Fibroblast of the conjunctiva (primary cell): ENCODE results near the gene XRCC1.
"Not testable (repeated sequence)": the region's sequence is repeated elsewhere in the genome, so short reads cannot be mapped to it uniquely, and the experiment has no call there.

Source experiments
- DNase-seq: peaks from one replicate; pipeline ENCODE4 v3.0.0-alpha.2; 2010; ENCODE audit warnings: low read depth

Gene XRCC1

DNA sequence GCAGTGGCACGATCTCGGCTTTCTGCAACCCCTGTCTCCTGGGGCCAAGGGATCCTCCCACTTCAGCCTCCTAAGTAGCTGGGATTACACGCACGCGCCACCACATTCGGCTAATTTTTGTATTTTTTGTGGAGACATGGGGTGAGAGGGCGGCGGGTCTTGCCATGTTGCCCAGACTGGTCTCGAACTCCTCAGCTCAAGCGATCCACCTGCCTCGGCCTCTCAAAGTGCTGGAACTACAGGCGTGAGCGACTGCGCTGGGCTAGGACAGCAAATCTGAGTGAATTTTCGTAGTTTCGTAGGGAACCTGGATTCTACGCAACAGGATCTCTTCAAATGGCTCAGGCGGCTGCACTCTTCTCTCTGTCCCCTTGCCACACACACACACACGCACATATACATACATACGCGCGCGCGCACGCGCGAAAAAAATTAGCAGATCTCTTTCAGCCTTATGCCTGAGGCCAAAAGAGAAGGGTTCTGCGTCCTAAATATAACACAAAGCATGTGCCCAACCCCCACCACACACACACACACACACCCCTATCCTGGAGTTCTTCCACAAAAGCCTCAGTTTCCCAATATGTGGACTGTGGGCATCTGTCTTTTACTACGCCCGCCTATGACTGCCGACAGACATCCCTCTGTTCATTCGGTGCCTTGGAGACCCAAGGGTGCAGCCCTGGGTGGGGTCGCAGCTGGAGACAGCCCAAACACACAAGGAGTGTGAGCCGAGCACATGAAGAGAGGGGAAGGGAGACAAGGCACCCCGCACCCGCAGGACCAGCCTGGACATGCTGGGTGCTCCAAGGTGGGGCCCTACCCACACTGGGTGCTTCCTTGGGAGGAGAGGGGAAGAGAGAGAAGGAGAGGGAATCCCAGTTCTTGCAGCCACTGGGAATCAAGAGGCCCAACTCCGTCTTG, 890 bp upstream of the XRCC1 start:
- DNase-seq, result no peak

DNA sequence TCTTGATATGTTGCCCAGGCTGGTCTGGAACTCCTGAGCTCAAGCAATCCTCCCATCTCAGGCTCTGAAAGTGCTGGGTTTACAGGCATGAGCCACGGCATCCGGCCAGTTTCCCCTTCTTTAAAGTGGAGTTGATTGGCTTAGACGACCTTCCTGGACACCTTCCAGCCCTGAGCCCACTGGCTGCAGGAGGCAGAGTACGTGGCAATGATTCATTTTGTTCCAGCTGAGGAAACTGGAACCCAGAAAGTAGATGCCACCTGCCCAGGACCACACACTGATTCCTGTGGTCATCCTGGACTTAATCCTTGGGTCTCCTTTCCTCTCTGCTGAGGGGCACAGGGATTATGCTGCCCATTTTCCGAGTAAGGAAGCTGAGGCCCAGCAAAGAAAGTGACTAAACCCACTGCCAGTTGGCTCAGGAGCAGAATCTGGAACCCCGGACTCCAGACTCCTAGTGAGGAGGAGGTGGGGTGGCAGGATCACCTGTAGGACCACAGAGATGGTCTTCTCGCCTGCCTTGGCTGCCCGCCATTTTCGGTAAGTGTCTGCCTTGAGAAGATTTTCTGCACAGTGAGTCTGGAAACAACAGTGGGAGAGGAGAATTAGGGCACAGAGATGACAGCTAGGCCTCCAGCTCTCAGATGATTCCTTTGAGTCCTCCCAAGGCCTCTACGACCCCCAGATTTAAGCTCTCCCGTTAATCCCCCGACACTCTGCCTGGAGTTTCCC, 737 bp downstream of the XRCC1 start:
- no peak for DNase-seq

DNA sequence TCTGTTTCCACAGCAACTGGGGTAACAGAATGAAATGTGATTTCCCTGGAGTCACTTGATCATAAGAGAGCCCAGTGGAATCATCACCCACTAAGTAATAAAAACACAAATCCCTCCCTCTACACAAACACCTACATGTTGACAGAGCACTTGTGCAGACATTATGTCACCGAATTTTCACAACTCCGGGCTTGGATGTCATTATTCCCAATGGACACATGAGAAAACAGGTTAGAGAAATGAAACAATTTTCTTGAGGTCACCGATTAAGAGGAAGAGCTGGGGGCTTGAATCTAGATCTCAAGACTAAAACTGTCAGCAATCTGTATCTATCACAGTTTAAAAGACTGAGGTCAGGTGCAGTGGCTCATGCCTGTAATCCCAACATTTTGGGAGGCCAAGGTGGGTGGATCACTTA, 3.1 kb downstream of the XRCC1 start:
- no peak for DNase-seq

DNA sequence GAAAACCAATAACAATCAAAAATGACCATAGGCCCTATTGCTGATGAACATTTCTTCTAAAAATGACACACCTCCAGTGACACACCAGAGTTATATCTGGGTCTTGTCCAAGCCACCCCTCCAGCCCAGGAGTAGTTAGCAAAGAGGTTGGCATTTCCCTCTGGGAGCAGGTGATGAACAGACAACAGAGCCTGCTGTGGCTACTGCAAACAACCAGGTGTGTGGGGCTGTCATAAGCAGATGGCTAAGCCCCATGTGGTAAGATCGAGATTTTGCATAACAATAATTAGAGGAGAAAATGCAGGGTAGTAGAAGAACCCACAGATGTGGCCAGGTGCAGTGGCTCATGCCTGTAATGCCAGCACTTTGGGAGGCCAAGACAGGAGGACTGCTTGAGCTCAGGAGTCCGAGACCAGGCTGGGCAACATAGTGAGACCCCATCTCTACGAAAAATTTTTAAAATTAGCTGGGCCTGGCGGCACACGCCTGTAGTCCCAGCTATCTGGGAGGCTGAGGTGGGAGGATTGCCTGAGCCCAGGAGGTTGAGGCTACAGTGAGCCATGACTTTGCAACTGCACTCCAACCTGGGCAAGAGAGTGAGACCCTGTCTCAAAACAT, 5.0 kb downstream of the XRCC1 start:
- DNase-seq, result no peak

DNA sequence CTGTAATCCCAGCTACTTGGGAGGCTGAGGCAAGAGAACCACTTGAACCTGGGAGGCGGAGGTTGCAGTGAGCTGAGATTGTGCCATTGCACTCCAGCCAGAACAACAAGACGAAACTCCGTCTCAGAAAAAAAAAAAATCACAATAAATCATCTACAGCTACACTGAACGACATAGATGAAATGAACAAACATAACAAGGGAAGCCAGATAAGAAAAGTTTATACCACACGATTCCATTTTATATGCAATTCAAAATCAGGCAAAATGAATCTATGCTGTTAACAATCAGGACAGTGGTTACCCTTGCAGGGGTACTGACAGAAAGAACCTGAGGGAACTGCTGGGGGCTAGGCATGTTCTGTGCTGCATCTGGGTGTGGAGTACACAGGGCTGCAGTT, 5.7 kb downstream of the XRCC1 start:
- DNase-seq, result no peak

DNA sequence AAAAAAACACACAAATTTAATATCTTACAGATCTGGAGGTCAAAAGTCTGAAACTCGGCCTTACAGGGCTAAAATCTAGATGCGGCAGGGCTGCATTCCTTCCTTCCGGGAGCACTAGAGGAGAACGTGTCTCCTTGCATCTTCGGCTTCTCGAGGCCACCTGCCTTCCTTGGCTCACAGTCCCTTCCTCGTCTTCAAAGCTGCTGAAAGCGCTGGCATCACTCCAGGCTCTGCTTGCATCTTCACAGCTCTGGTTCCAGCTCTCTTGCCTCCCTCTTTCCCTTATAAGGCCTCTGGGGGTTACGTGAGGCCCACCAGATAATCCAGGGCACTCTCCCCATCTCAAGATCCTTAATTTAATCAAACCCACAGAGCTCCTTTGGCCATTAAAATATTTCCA, 10.5 kb downstream of the XRCC1 start:
- DNase-seq, result no peak

DNA sequence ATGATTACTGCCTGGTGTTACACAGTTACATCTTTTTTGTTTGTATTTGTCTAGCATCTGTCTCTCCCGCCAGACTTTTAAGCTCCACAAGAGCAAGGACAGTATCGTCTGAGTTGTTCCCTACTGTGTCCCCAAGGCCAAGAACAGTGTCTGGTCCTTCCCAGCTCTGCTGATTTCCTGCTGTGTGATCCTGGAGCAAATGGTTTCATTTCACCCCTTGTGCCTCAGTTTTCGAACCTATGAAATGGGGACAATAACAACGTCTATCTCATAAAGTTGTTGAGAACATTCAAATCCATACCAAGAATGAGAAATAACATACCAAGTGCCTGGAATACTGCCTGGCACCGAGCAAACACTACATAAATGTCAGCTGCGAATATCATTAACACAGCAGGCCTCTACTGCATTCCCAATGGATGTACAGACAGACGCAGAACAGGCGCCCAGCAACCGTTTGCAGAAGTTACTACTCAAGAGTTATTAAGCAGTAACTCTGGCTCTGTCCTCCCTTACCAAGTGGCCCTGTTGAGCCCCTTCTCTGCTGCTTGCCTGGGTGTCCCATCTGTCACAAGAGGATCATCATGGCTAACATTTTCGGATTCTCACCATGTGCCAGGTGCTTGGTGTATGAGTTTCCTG, 11.4 kb downstream of the XRCC1 start:
- DNase-seq, result no peak

DNA sequence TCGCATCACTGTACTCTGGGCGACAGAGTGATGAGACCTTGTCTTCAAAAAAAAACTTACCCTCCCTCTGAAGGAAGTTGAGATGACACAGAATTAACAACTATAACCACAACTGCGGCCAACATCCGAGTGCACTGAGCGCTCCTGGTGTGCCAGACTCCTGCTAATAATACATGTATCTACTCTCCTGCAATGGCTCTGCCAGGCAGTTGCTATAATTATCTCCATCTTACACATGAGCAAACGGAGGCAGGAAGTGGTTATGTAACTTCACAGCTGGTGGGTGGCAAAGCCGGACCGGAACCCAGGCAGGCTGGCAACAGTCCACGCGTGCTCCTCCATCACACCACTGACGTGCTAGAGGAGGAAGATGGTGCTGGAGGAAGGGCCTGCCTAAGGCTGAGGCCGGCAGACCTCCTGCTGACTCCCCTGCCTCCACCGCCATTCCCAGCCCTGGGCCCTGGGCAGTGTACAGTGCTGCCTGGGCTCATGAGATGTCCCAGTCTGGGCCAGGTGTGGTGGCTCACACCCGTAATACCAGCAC, 12.6 kb downstream of the XRCC1 start:
- DNase-seq, result no peak

DNA sequence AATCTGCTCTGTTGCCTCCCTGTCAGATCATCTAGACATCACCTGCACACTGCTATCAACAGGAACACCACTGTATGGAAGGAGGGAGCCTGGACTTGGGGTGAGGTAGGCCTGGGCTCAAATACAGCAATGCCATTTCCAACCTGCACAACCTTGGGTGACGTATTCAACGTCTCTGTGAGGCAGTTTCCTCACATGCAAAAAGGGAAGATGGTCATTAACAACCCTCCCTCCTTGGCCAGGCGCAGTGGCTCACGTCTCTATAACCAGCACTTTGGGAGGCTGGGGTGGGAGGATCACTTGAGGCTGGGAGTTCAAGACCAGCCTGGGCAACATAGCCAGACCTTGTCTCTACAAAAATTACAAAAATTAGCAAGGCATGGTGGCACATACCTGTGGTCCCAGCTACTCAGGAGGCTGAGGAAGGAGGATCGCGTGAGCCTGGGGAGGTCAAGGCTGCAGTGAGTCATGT, 13.1 kb downstream of the XRCC1 start:
- no peak for DNase-seq

DNA sequence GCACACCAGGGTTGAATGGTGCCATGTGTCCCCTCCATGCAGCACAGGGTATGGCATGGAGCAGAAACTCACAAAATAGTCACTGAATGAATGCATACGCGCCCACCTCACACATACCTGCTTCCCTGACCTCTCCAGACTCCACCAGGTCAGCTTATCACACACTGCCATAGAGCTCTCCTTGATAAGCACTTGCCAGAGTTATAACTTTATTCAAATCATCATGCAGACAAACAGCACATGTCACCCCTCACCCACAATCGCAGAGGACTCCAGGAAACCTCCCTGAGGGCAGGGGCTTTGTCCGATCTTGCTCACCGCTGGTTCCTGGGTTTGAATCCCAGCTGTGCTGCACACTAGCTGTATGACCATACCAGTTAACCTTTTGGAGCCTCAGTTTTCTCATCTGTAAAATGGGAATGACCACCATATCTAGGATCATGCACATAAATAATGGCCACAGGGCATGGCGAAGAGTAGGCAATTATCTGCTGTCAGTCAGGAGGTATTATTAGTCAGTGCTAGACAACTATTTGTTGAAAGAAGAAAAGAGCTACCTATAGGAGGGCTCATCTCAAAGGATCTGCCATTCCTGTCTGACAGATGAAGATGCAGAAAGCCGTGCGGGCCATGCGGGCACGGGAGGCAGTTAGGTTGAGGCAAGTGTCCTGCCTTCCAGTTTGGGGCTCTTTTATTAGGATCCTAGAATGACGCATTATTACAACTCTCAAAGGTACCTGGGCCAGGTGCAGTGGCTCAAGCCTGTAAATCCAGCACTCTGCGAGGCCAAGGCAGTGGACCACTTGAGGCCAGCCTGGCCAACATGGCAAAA, 14.0 kb downstream of the XRCC1 start:
- DNase-seq, result no peak

DNA sequence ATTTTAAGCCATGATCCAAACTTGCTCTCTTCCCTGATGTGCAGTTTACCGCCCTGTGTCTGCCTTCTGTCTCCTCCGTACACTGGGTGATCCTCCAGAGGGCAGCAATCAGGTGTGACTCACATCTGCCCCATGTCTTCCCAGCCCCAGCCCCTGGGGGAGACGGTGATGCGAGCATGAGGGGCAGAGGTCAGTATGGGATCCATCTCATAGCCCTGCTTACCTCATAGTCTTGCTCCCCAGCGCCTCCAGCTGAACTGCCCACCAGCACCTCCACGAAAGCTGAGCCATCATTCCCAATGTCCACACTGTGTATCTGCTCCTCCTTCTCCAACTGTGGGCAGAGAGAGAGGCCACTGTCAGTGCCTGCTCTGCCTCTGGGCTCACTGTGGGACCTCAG, 14.6 kb downstream of the XRCC1 start:
- no peak for DNase-seq

DNA sequence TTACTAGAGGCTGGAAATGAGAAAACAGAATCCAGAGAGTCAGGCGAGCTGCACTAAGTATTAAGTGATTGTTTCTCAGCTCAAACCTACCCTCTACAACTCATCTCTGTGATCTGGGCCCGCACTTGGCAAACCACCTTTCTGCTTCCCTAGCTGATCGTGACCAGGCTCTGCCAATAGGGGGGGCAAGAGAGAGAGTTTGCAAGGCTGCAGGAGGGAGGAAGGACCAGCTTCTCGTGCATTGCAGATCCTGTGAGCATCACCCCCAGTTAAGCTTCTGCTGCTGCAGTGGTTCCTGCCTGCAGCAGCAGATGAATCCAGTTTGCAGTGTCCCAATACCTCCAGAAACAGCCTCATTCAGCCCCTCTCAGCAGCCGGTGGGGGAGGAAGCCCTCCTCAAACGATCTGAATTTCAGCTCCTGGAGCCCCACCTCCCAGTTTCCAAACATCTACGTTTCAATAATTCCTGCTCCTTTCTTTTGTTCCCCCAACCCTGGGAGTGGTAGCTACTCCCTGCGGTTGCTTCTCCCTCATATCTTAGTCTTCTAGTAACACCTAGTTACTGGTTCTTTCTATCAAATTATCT, 20.0 kb downstream of the XRCC1 start:
- peak; percentile 57 for DNase-seq

DNA sequence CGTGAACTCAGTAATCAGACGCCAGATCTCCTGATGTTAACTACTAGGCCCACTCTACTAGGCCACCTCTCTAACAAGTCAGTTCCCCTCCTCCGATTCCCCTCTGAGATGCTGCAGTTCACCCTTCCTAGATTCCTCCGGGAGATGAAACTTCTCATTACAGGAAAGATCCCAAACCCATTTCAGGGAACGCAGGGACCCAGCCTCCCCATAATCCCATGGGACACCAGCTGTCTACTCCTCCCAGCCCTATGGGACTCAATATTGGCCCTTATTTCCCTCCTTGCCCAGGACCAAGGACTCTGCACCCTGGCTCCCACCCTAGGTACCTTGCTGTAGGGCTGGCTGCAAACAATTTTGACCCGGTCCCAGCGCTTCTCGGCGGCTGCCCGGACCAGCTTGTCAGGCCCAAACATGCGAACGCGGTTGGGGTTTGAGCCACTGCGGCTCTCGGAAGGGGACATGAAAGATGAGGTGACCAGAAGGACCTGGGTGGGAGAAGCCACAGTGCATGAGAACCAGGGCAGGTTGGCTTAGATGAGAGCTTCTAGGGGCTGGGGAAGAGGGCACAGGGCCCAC, 20.9 kb downstream of the XRCC1 start:
- no peak for DNase-seq

DNA sequence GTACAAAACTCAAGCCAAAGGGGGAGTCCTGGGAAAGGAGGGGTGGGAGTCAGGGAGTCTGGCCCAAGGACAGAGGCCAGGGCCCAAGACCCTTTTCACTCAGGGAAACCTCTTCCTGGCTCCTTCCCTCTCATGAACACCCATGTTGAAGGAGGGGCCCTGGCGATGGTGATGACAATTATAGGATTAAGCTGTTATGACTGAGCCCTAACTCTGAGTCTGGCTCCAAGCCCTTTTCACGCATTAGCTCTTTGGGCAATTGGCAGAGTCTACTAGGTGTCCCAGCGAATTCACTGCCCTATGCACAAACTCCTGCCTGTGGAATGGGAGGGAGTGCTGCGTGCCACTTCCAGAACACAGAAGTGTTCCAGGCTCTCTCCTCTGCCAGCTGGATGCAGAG, 21.7 kb downstream of the XRCC1 start:
- no peak for DNase-seq

DNA sequence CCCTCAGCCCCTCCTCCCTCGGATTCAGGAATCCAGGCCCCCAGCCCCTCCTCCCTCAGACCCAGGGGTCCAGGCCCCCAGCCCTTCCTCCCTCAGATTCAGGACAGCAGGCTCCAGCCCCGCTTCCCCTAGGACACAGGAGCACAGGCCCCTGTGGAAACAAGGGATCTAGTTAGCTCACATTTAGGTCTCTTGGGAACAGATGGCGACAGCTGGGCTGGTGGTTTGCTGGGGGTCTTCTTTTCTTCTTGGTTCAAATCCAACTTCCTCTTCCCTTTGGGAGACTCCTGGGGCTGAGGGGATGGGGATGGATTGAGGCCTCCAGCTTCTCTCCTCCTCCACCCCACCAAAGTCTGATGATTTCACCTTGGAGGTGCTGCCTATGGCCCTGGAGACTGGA, 22.7 kb downstream of the XRCC1 start:
- no peak for DNase-seq

DNA sequence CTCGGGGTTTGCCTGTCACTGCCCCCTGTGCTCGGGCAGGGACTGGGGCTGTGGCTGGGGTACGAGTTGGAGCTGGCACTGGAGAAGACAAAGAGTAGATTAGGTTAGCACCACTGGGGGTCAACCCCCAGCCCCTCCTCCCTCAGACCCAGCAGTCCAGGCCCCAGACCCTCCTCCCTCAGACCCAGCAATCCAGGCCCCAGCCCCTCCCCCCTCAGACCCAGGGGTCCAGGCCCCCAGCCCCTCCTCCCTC, 23.2 kb downstream of the XRCC1 start:
- DNase-seq, result no peak

DNA sequence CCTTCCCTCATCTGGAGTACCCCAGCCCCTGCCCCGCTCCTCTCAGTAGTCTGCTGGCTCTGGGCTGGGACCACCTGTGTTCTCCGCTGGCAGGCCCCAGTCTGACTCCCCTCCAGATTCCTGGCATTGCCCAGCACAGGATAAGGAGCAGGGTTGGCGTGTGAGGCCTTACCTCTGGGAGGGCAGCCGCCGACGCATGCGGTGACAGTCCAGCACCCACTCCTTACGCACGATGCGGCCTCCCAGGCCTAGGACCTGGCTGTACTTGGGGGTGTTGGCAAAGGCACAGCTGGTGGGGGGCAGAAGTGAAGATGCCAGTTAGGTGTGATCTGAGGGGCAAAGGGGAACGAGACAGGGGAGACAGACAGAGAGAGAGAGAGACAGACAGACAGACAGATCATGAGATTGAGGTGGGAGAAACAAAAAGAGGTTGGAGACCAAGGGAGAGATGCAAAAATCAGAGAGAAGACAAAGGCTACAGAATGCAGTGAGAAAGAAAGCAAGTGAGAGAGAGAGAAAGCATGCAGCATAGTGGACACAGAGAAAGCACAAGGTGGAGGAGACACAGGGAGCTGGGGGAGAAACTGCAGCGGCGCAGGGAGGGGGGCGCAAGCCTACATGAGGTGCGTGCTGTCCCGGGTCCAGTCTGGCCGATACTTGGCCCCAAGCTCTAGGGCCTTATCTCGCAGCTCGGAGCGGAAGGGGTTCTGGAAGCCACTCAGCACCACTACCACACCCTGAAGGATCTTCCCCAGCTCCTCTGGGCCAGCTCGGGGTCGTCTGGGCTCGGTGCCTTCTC, 23.7 kb downstream of the XRCC1 start:
- no peak for DNase-seq

DNA sequence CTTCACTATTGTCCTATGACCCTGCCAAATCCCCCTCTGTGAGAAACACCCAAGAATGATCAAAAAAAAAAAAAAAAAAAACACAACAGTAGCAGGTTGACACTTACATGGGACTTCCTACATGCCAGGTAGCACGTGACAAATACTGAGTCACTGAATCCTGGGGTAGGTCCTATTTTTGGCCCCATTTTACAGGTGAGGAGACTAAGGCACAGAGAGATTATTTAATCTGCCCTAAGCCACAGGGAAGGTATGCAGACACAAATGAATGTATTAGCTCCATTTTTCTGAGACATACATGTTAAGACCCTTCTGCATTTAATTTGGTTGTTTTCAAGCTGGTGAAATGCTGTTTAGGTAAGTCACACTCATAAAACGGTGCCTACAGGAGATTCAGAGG, 26.6 kb downstream of the XRCC1 start:
- no peak for DNase-seq

DNA sequence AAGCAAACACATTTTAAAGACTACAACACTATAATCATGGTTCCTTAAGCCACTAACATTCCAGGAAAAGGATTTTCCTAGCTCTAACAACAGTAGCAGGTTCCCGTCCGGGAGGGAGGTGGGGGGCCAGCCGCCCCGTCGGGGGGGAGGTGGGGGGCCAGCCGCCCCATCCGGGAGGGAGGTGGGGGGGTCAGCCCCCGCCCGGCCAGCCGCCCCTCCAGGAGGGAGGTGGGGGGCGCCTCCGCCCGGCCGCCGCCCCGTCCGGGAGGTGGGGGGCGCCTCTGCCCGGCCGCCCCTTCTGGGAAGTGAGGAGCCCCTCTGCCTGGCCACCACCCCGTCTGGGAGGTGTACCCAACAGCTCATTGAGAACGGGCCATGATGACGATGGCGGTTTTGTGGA, 27.4 kb downstream of the XRCC1 start:
- DNase-seq, result not testable (repeated sequence)

DNA sequence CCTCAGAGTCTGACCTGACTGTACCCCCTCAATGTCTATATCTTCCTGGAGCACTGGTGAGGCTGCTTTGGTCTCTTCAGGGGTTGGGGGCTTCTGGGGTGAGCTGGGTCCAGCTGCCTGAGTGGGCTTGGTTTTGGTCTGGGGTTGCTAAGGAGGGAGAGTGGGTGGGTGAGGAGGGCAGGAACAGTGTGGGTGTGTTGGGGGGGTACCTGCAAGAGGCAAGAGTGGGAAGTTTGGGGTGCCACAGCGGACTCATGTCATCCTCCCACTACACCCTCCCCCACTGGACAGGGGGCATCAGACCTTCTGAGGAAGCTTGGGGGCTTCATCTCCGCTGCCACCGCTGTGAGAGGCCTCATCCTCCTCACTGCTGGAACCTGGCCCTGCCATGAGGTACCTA, 28.7 kb downstream of the XRCC1 start:
- DNase-seq, result no peak
